ENCODE data around the gene NANP. TPM values are rescaled to one million over a fixed set of nuclear protein-coding genes. Genes with fewer than 3 reads are reported as not detected.

Gene NANP, protein sequence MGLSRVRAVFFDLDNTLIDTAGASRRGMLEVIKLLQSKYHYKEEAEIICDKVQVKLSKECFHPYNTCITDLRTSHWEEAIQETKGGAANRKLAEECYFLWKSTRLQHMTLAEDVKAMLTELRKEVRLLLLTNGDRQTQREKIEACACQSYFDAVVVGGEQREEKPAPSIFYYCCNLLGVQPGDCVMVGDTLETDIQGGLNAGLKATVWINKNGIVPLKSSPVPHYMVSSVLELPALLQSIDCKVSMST
- 1 to 10 TPM; 5.0 to 7.3 TPM for total RNA-seq
- polyA plus RNA-seq = 1 to 10 TPM; 2.4 to 3.7 TPM
- long read RNA-seq, donor 1, transcript NANP-201 (2 exons, 3,964 nt) = major isoform, 5 of 11 reads
- long read RNA-seq, donor 1, partial matches to known transcripts = 6 of 11 reads
- long read RNA-seq, donor 1, other reads (novel, unspliced or antisense) = 0 of 11 reads
- long read RNA-seq, donor 2 = 0 reads
- long read RNA-seq, donor 3, partial matches to known transcripts = 0 of 2 reads
- long read RNA-seq, donor 3, other reads (novel, unspliced or antisense) = 0 of 2 reads
- long read RNA-seq, donor 4 = 0 reads
- long read RNA-seq, donor 5, transcript NANP-201 (2 exons, 3,964 nt) = major isoform, 6 of 6 reads
- long read RNA-seq, donor 5, partial matches to known transcripts = 0 of 6 reads
- long read RNA-seq, donor 5, other reads (novel, unspliced or antisense) = 0 of 6 reads

DNA sequence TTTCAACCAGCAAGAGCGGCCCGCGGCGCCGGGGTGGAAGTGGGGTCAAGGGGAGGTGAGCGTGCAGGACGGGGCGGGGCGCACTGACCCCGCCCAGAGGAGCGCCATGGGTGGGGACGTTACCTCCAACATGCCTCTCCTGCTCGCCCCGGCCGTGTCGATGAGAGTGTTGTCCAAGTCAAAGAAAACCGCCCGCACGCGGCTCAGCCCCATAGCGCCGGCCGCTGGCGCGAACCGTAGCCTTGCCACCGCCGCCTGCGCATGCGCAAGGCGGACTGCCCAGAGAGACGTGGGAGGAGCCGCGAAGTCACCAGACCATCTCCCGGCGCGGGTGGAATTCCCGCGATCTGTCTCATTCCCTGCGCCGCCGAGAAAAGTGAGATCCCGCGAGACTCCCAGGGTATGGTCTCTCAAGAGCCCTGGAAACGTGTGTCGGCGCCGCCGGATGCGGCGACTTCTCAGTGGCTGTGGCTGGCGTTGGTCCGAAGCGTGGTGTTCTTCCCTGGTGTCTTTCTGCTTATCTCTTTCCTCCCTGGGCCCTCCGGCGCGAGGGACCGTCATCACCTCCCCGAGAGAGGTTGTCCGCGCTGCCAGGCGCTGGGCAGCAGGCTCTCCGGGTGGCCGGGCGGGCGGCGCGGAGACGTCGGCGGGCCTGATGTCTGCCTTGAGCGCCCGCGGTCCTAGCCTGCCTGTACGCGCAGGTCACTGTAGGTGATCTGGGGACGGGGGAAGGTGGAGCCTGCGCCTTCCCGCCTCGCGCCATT lies at the start of gene NANP:
NANP (minus strand) TSS at position 279 of the 764 bp plus-strand sequence; CDS start at position 213, 66 bp downstream.
- Histone ChIP-seq H3K36me3 (ENCODE audit: control insufficient read depth in 4 of 4, insufficient read depth in 4 of 4, low read length in 4 of 4) (peaks cover 0 to 3% (median 0%) of the 10 kb centered on the region in 4 donors), H3K9ac (ENCODE audit: insufficient read depth in 1 of 2, low read length in 2 of 2) (peak within 1 kb of the TSS; percentile 87 to 93), H3K27me3 (ENCODE audit: control insufficient read depth in 3 of 3, insufficient read depth in 3 of 3, low read length in 2 of 3) (no peaks in the 10 kb centered on the region), H3K27ac (ENCODE audit: low read depth in 1 of 2, low read length in 1 of 2) (peak within 1 kb of the TSS; percentile 92), H3K4me3 (peak within 1 kb of the TSS; percentile 89), H3K4me1 (ENCODE audit: control insufficient read depth in 5 of 5, insufficient read depth in 5 of 5, low read length in 5 of 5) (peaks cover 0 to 9% (median 5%) of the 10 kb centered on the region in 5 donors), H3K9me3 (ENCODE audit: control insufficient read depth in 4 of 4, insufficient read depth in 3 of 4, low read length in 3 of 4) (no peaks in the 10 kb centered on the region)
- peak; percentile 91 for ATAC-seq (ENCODE audit: insufficient read depth, low FRiP score)
- TF ChIP-seq, protein P1, sequence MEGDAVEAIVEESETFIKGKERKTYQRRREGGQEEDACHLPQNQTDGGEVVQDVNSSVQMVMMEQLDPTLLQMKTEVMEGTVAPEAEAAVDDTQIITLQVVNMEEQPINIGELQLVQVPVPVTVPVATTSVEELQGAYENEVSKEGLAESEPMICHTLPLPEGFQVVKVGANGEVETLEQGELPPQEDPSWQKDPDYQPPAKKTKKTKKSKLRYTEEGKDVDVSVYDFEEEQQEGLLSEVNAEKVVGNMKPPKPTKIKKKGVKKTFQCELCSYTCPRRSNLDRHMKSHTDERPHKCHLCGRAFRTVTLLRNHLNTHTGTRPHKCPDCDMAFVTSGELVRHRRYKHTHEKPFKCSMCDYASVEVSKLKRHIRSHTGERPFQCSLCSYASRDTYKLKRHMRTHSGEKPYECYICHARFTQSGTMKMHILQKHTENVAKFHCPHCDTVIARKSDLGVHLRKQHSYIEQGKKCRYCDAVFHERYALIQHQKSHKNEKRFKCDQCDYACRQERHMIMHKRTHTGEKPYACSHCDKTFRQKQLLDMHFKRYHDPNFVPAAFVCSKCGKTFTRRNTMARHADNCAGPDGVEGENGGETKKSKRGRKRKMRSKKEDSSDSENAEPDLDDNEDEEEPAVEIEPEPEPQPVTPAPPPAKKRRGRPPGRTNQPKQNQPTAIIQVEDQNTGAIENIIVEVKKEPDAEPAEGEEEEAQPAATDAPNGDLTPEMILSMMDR (IDR thresholded peaks at IDR 0.05; ENCODE audit: control extremely low read depth, extremely low read depth) = no peak
- peak; percentile 98 to 99 (median 99) for DNase-seq
- WGBS, 2 donors = 0 to 1% methylated on average over 72 to 81 of the region's 81 CpGs

DNA sequence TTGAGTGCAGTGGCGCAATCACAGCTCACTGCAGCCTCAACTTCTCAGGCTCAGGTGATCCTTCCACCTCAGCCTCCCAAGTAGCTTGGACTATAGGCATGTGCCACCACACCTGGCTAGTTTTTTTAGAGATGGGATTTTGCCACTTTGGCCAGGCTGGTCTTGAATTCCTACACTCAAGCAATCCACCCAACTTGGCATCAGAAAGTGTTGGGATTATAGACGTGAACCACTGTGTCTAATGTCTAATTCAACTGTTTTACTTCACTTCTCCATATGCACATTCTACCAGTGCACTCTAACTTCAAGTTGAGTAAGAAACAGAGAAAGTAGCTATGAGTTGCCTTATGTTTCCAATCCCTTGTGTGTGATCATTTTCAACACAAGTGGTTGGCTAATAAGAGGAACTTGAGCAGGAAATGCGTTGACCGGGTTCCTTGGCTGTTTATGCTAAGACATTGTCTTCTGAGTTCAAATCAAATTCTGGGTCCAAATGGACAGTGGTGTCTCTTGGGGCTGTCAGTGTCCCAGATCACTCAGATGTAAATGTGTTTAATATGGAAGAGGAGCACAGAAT lies 48.9 kb upstream of the NANP start:
- no peak overlapping the region for H3K9ac ChIP-seq (ENCODE audit: insufficient read depth in 1 of 2, low read length in 2 of 2)
- 43 to 79% methylated on average over 4 of the region's 4 CpGs for WGBS, 2 donors
- H3K27me3 ChIP-seq (ENCODE audit: control insufficient read depth in 3 of 3, insufficient read depth in 3 of 3, low read length in 2 of 3) = no peaks in the 10 kb centered on the region
- H3K9me3 ChIP-seq (ENCODE audit: control insufficient read depth in 4 of 4, insufficient read depth in 3 of 4, low read length in 3 of 4) = peaks cover 0 to 4% (median 0%) of the 10 kb centered on the region in 4 donors
- H3K4me1 ChIP-seq (ENCODE audit: control insufficient read depth in 5 of 5, insufficient read depth in 5 of 5, low read length in 5 of 5) = peaks cover 0 to 2% (median 0%) of the 10 kb centered on the region in 5 donors
- peaks cover 27 to 42% (median 38%) of the 10 kb centered on the region in 4 donors for H3K36me3 ChIP-seq (ENCODE audit: control insufficient read depth in 4 of 4, insufficient read depth in 4 of 4, low read length in 4 of 4)
- DNase-seq (no peak), ATAC-seq (ENCODE audit: insufficient read depth, low FRiP score) (no peak)
- TF ChIP-seq, protein P1 (IDR thresholded peaks at IDR 0.05; ENCODE audit: control extremely low read depth, extremely low read depth) = no peak
- H3K4me3 ChIP-seq = no peak overlapping the region
- H3K27ac ChIP-seq (ENCODE audit: low read depth in 1 of 2, low read length in 1 of 2) = no peak overlapping the region

DNA sequence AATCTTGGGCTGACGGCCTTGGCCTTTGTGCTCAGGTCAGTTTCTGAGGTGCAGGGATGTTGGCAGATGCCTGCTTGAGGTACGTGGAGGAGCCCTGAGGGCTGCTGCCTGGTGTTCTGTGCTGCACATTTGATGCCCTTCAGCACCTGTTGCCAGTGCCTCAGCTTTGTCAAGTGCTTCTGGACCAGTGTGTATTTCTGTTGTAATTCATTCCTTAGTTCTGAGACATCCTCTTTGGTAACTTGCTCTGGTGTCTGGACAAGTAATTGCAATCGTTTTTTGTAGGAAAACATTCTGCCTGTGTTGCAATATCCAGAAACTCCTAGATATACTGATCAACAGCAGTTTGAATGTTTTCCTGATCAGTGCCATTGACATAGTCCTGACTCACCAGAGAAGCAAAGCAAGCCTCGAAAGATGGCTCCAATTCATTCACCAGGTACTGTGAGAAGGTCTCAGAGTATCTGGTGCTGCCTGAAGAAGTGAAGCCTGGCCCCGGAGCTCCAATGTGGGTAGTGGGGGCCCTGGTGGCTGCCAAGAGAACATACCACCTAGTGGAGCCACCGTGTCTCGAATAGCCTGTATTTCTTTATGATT lies 46.1 kb upstream of the NANP start:
- H3K27me3 ChIP-seq (ENCODE audit: control insufficient read depth in 3 of 3, insufficient read depth in 3 of 3, low read length in 2 of 3) = no peaks in the 10 kb centered on the region
- TF ChIP-seq, protein P1 (IDR thresholded peaks at IDR 0.05; ENCODE audit: control extremely low read depth, extremely low read depth) = no peak
- H3K27ac ChIP-seq (ENCODE audit: low read depth in 1 of 2, low read length in 1 of 2) = no peak overlapping the region
- no peak for DNase-seq
- H3K4me1 ChIP-seq (ENCODE audit: control insufficient read depth in 5 of 5, insufficient read depth in 5 of 5, low read length in 5 of 5) = no peaks in the 10 kb centered on the region
- peaks cover 8 to 20% (median 18%) of the 10 kb centered on the region in 4 donors for H3K36me3 ChIP-seq (ENCODE audit: control insufficient read depth in 4 of 4, insufficient read depth in 4 of 4, low read length in 4 of 4)
- ATAC-seq (ENCODE audit: insufficient read depth, low FRiP score) = peak; percentile 27
- 75 to 77% methylated on average over 7 of the region's 7 CpGs for WGBS, 2 donors
- no peak overlapping the region for H3K4me3 ChIP-seq
- no peak overlapping the region for H3K9ac ChIP-seq (ENCODE audit: insufficient read depth in 1 of 2, low read length in 2 of 2)
- peaks cover 0 to 2% (median 0%) of the 10 kb centered on the region in 4 donors for H3K9me3 ChIP-seq (ENCODE audit: control insufficient read depth in 4 of 4, insufficient read depth in 3 of 4, low read length in 3 of 4)
